Testis (tissue), 3 donors: ENCODE measurements around the gene UNC13B. TPM values are rescaled to one million over a fixed set of nuclear protein-coding genes. Genes with fewer than 3 reads are reported as not detected.

Source experiments
- DNase-seq: peaks from one replicate; pipeline ENCODE4 v3.0.0-alpha.2; 2019
- H3K27ac ChIP-seq, 2 donors: fragments of 200-600 bp; sonication (generic); one replicate each; pipeline ENCODE4 v1.5.1; 2019
- H3K27me3 ChIP-seq: fragments of 200-600 bp; sonication (generic); one replicate; pipeline ENCODE4 v1.5.1; 2019
- H3K36me3 ChIP-seq: fragments of 200-600 bp; sonication (generic); one replicate; pipeline ENCODE4 v1.5.1; 2017; ENCODE audit warnings: low read depth; ENCODE audit errors: missing control alignments
- H3K4me1 ChIP-seq: fragments of 200-600 bp; sonication (generic); one replicate; pipeline ENCODE4 v1.5.1; 2019
- H3K4me3 ChIP-seq, 2 donors: fragments of 200-600 bp; sonication (generic); one replicate each; pipeline ENCODE4 v1.5.1; 2017 to 2019
- H3K9me3 ChIP-seq: fragments of 200-600 bp; sonication (generic); one replicate; pipeline ENCODE4 v1.5.1; 2017
- CTCF ChIP-seq, 3 experiments: fragments of 450-650 bp in 2 of 3; fragments of 200-600 bp in 1 of 3; sonication (generic) in 1 of 3; IDR thresholded peaks; one replicate each; pipeline ENCODE4 v1.5.1; 2016 to 2019; ENCODE audit warnings: antibody characterized with exemption in 3 of 3, mild to moderate bottlenecking in 2 of 3, moderate library complexity in 1 of 3
- POLR2A ChIP-seq: fragments of 450-650 bp; IDR thresholded peaks from one replicate; pipeline ENCODE4 v1.6.1; 2017; ENCODE audit warnings: antibody characterized with exemption, mild to moderate bottlenecking, moderate library complexity
- WGBS, 2 donors: methylation state at CpG; one replicate each; pipeline ENCODE4 v1.1.5; 2018; 5-methylcytosine and 5-hydroxymethylcytosine counted together
- intact Hi-C: fragments of 100-400 bp; cut with DNase I; formaldehyde crosslinking; loops from one replicate; pipeline ENCODE4 v1.15.1; 2023; ENCODE audit warnings: low total_unique reads
- polyA plus RNA-seq: library from polyadenylated mRNA; stranded (reverse); fragments of 350-450 nt; fragmentation: Illumina TruSeq; extraction: RNeasy Lipid Tissue Mini Kit (QIAGEN cat#74804); gene quantifications from one replicate; pipeline ENCODE4 v1.2.3, GENCODE V29; 2014; ENCODE audit warnings: low read depth, low replicate concordance; ENCODE audit not compliant: insufficient read depth
- total RNA-seq, 2 donors: library from RNA; depleted of rRNA; stranded (reverse); fragments of >200 nt; gene quantifications; one replicate each; pipeline ENCODE4 v1.2.3, GENCODE V29; 2016

Gene UNC13B
- total and polyA plus RNA-seq, 3 donors from 2014 or later = 37.0 to 51.0 (median 40.2) TPM

GRCh38 chr9:35313916-35314315 is 152.1 kb downstream of the UNC13B start:
- no peaks in the 10 kb centered on the region for H3K36me3 ChIP-seq
- no peak overlapping the region for H3K27ac ChIP-seq
- no peaks in the 10 kb centered on the region for H3K4me1 ChIP-seq
- no peak for DNase-seq
- TF ChIP-seq POLR2A (no peak), CTCF (IDR thresholded peaks at IDR 0.05) (no peak)
- intact Hi-C loops = no loop called here
- no peaks in the 10 kb centered on the region for H3K9me3 ChIP-seq
- 91 to 95% methylated on average over 4 of the region's 4 CpGs for WGBS, 2 donors
- H3K4me3 ChIP-seq = no peak overlapping the region
- H3K27me3 ChIP-seq = no peaks in the 10 kb centered on the region

DNA sequence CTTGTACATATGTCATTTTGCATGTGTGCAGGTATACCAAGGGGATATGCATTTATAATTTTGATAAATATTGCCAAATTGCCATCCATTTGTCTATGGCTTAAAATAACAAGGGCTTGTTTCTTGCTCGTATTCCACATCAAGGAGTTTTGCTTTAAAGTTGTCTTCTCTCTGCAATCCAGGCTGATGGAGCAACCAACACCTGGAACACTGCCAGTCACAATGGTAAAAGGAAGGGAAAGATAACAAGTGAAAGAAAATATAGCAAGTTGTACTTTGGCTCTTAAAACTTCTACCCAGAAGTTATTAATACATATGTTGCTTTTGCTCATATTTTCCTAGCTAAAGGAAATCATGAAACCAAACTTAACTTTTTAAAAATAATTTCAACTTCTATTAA is 156.9 kb downstream of the UNC13B start:
- no peaks in the 10 kb centered on the region for H3K4me1 ChIP-seq
- no peak overlapping the region for H3K4me3 ChIP-seq
- H3K9me3 ChIP-seq = no peaks in the 10 kb centered on the region
- H3K27ac ChIP-seq = no peak overlapping the region
- no peak for TF ChIP-seq POLR2A
- TF ChIP-seq CTCF (IDR thresholded peaks at IDR 0.05) = no peak
- H3K27me3 ChIP-seq = no peaks in the 10 kb centered on the region
- WGBS, 2 donors = 65 to 74% methylated on average over 1 of the region's 1 CpG
- intact Hi-C loops = no loop called here
- H3K36me3 ChIP-seq = no peaks in the 10 kb centered on the region
- no peak for DNase-seq

DNA sequence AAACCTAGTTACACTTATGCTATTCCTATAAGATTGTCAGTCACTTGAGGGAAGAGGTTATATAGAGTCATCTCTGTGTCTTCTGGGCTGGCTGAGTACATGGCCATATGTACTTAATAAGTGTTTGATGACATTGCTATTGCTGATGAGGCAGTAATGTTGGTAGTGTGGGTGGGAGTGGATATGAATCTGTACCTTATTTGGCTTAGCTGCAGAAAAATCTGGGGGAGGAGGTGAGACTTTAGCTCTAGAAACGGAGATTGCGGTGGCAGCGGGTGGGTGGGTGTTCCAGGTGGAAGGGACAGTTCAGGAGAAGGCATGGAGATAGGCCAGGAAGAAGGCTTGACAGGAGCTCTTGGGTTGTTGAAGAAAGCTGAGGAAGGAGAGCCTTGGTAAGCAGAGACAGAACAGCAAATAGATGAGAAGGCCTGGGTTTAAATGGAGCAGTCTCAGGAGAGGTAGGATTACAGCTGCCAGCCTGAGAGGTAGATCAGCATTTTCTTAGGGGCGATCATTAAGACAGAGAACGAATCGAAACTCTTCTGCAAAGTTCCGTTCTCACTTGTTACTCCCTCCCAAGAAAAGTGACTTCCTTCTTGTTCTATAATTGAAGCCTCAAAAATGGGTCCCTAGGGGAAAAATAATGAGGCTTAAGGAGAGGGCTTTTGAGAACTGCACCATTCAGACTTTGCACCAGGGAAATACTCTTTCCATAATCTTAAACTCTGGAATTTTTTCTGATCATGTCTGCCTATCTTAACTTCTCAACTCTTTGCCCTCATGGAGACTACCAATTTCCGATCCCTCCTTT is 160.5 kb downstream of the UNC13B start:
- Histone ChIP-seq H3K27me3 (no peaks in the 10 kb centered on the region), H3K27ac (no peak overlapping the region), H3K36me3 (no peaks in the 10 kb centered on the region), H3K9me3 (no peaks in the 10 kb centered on the region), H3K4me3 (no peak overlapping the region), H3K4me1 (no peaks in the 10 kb centered on the region)
- DNase-seq = no peak
- intact Hi-C loops = no loop called here
- 80 to 82% methylated on average over 8 of the region's 8 CpGs for WGBS, 2 donors
- TF ChIP-seq CTCF (IDR thresholded peaks at IDR 0.05) (no peak), POLR2A (no peak)

GRCh38 chr9:35324966-35325365 is 163.2 kb downstream of the UNC13B start:
- WGBS, 2 donors = 91 to 94% methylated on average over 3 of the region's 3 CpGs
- no peaks in the 10 kb centered on the region for H3K27me3 ChIP-seq
- DNase-seq = no peak

More at GRCh38 chr9:35324966-35325365, 163.2 kb downstream of the UNC13B start:
- H3K36me3 ChIP-seq = no peaks in the 10 kb centered on the region
- H3K9me3 ChIP-seq = no peaks in the 10 kb centered on the region
- H3K4me1 ChIP-seq = no peaks in the 10 kb centered on the region
- intact Hi-C loops = no loop called here
- no peak overlapping the region for H3K4me3 ChIP-seq
- TF ChIP-seq POLR2A (no peak), CTCF (IDR thresholded peaks at IDR 0.05) (no peak)
- H3K27ac ChIP-seq = no peak overlapping the region
